Measurements from ENCODE around the gene CHMP2B.

The CHMP2B gene

GRCh38 chr3:87196879-87197278, 30.2 kb upstream of the CHMP2B start:
- no peak for DNase-seq (ENCODE audit: low read depth)
- H3K4me3 ChIP-seq (ENCODE audit: low read depth, low read length) = no peak overlapping the region
- no peak for TF ChIP-seq CTCF (IDR thresholded peaks at IDR 0.05; ENCODE audit: low read depth, low read length, missing control alignments)

GRCh38 chr3:87197531-87197930, 29.6 kb upstream of the CHMP2B start:
- no peak for TF ChIP-seq CTCF (IDR thresholded peaks at IDR 0.05; ENCODE audit: low read depth, low read length, missing control alignments)
- H3K4me3 ChIP-seq (ENCODE audit: low read depth, low read length) = no peak overlapping the region
- DNase-seq (ENCODE audit: low read depth) = no peak

DNA sequence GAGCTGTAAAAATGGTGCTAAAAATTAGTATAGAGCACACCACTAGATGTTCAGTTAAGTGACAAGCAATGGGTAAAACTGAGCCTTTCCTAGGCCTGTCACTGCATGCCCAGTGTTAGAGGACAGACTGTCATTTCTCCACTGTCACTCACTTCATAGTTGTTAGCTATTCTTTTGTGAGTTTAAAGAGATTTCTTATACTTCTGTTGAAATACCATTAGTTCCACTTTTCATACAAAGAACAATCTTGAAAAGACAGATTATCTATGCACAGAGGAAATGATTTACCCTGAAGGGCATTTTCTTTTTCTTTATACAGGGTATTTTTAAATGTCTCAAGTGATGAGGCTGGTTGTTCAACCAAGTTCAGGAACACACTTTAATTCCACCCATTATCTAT, 28.3 kb upstream of the CHMP2B start:
- no peak for DNase-seq (ENCODE audit: low read depth)
- no peak for TF ChIP-seq CTCF (IDR thresholded peaks at IDR 0.05; ENCODE audit: low read depth, low read length, missing control alignments)
- H3K4me3 ChIP-seq (ENCODE audit: low read depth, low read length) = no peak overlapping the region

- no peak for DNase-seq (ENCODE audit: low read depth)
- no peak for TF ChIP-seq CTCF (IDR thresholded peaks at IDR 0.05; ENCODE audit: low read depth, low read length, missing control alignments)
- H3K4me3 ChIP-seq (ENCODE audit: low read depth, low read length) = no peak overlapping the region
Observed at GRCh38 chr3:87199628-87200027, 27.5 kb upstream of the CHMP2B start.

DNA sequence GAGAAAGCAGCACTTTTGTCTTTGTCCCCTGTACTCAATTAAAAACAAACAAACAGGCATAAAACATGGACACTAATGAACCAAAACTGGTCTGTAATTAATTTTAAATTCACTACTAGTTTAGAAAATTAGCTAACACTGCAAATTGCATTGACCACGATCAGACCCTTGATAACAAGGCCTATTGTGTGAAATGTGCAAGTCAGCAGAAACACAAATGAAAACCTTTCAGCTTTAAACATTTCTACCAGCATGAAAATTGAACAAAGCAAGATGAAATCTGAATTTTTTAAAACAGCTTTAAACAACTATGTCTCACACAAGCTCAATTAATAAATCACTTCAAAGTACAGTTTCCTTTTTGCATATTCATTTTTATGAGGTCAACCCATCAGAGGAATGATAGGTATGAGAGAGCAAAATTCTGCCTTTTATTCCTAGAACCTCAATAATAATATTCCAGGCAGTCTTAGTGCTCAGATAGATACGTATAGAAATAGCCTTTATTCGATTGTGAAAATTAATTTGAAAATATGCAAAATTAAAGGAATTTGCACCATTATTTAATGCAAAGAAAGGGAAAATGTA, 27.0 kb upstream of the CHMP2B start:
- DNase-seq (ENCODE audit: low read depth) = no peak
- H3K4me3 ChIP-seq (ENCODE audit: low read depth, low read length) = no peak overlapping the region
- TF ChIP-seq CTCF (IDR thresholded peaks at IDR 0.05; ENCODE audit: low read depth, low read length, missing control alignments) = no peak

GRCh38 chr3:87201727-87202126, 25.4 kb upstream of the CHMP2B start:
- no peak for TF ChIP-seq CTCF (IDR thresholded peaks at IDR 0.05; ENCODE audit: low read depth, low read length, missing control alignments)
- no peak overlapping the region for H3K4me3 ChIP-seq (ENCODE audit: low read depth, low read length)
- DNase-seq (ENCODE audit: low read depth) = no peak

GRCh38 chr3:87203809-87204208, 23.3 kb upstream of the CHMP2B start:
- DNase-seq (ENCODE audit: low read depth) = no peak
- H3K4me3 ChIP-seq (ENCODE audit: low read depth, low read length) = no peak overlapping the region
- no peak for TF ChIP-seq CTCF (IDR thresholded peaks at IDR 0.05; ENCODE audit: low read depth, low read length, missing control alignments)
